Measurements from ENCODE around the gene SUN2. TPM values are rescaled to one million over a fixed set of nuclear protein-coding genes. Genes with fewer than 3 reads are reported as not detected.

SUN2 gene
- total and polyA plus RNA-seq, 10 of the 15 experiments (the other 5 are each of a cell fraction or from before 2014, with no cell fraction given) = 0.18 to 107 (median 35.9) TPM

- no TSS peak for BruUV-seq (replicated peaks)
- no peaks in the 10 kb centered on the region for H3K4me1 ChIP-seq (ENCODE audit: control insufficient read depth, insufficient read depth, low read length)
- peaks cover 43 to 61% of the 10 kb centered on the region in 2 experiments for H3K36me3 ChIP-seq (ENCODE audit: control insufficient read depth in 2 of 2, insufficient read depth in 2 of 2, low read length in 1 of 2)
- no peak for FAIRE-seq
- ChIA-PET POLR2A (no interaction called here), RAD21 (ENCODE audit: unreplicated experiment) (interaction anchor here (1.0 kb wide), 1 partner anchor 44 kb away, joined by 3 read pairs; no protein-coding TSS in a partner anchor), CTCF (interaction anchor here (0.9 to 1.4 kb wide), 3 partner anchors 11 to 27 kb away, joined by 3 to 6 read pairs (median 5); no protein-coding TSS in a partner anchor), SMC1A (ENCODE audit: uncharacterized antibody, unreplicated experiment) (interaction anchor here (0.7 to 1.6 kb wide), 3 partner anchors 12 to 282 kb away, joined by 3 to 4 read pairs (median 3); partner anchors contain the start of gene TOMM22)
- intact Hi-C loops (cut with micrococcal nuclease; ENCODE audit: unreplicated experiment) (no loop called here), in situ Hi-C loops (cut with MboI) (no loop called here)
- no peaks in the 10 kb centered on the region for H3K27me3 ChIP-seq (replicated peaks in 1 of 2; ENCODE audit: control insufficient read depth in 2 of 2, insufficient read depth in 2 of 2, low read length in 1 of 2)
- no peak overlapping the region for H3K9ac ChIP-seq (ENCODE audit: control insufficient read depth, insufficient read depth, low read length)
- no peak for ATAC-seq
- H2AFZ ChIP-seq (ENCODE audit: control insufficient read depth, low read depth, low read length) = no peak overlapping the region
- no peak overlapping the region for H3K4me2 ChIP-seq (ENCODE audit: control insufficient read depth, insufficient read depth)
- DNase-seq (ENCODE audit: low read depth, low spot score) = no peak
- H4K20me1 ChIP-seq (ENCODE audit: control insufficient read depth, insufficient read depth) = no peaks in the 10 kb centered on the region
- no peaks in the 10 kb centered on the region for H3K9me3 ChIP-seq (replicated peaks; ENCODE audit: control insufficient read depth, insufficient read depth, low read length)
- H3K4me3 ChIP-seq = no peak overlapping the region
- H3K27ac ChIP-seq (ENCODE audit: control insufficient read depth, insufficient read depth) = no peak overlapping the region
- no peaks in the 10 kb centered on the region for H3K79me2 ChIP-seq (ENCODE audit: control insufficient read depth, insufficient read depth, low read length)
- 80% methylated on average over 7 of the region's 7 CpGs for WGBS (ENCODE audit: insufficient coverage, insufficient replicate concordance, low lambda C conversion rate, missing lambda C conversion rate)
- TF ChIP-seq TARDBP (IDR thresholded peaks at IDR 0.05; ENCODE audit: borderline replicate concordance) (no peak), ZNF592 (IDR thresholded peaks at IDR 0.05) (no peak), PAX5 (IDR thresholded peaks at IDR 0.05; ENCODE audit: borderline replicate concordance, low read depth, low read length) (no peak), POLR2A (IDR thresholded peaks at IDR 0.05; ENCODE audit: low read depth, low read length) (no peak), NFXL1 (IDR thresholded peaks at IDR 0.05; ENCODE audit: borderline replicate concordance) (no peak), NFYB (IDR thresholded peaks at IDR 0.05; ENCODE audit: insufficient read depth, low read depth, low read length) (no peak), TCF3 (IDR thresholded peaks at IDR 0.05; ENCODE audit: borderline replicate concordance, insufficient read depth, low read depth, low read length) (no peak), ZNF207 (IDR thresholded peaks at IDR 0.05; ENCODE audit: borderline replicate concordance) (no peak), RUNX3 (IDR thresholded peaks at IDR 0.05; ENCODE audit: low read length) (no peak), HCFC1 (IDR thresholded peaks at IDR 0.05; ENCODE audit: low read length) (no peak), STAT3 (IDR thresholded peaks at IDR 0.05; ENCODE audit: low read depth, low read length) (no peak), BCL11A (IDR thresholded peaks at IDR 0.05; ENCODE audit: low read depth, low read length) (no peak), ZNF687 (IDR thresholded peaks at IDR 0.05) (no peak), USF1 (IDR thresholded peaks at IDR 0.05; ENCODE audit: borderline replicate concordance, extremely low read length, insufficient read depth, low read depth, low read length) (no peak), PAX8 (IDR thresholded peaks at IDR 0.05) (no peak), TCF12 (IDR thresholded peaks at IDR 0.05; ENCODE audit: low read depth, low read length) (no peak)
These were observed 34.2 kb downstream of the SUN2 start for GRCh38 chr22:38721551-38721950.

All from GM12878 (cell line).